MV-4-11 (cell line): Measurements from ENCODE around the gene KRTAP19-2.
"Not testable (repeated sequence)": the region's sequence is repeated elsewhere in the genome, so short reads cannot be mapped to it uniquely, and the experiment has no call there.

ENCODE experiments used
- DNase-seq: peaks from one replicate; lab custom pipeline; 2025; lab: John Stamatoyannopoulos, UW

KRTAP19-2 gene

GRCh38 chr21:30487336-30487735, at the start of gene KRTAP19-2:
Gene KRTAP19-2 (minus strand): TSS chr21:30487436. CDS start chr21:30487348, 88 bp downstream.
- no peak for DNase-seq

GRCh38 chr21:30518876-30519275, 31.6 kb upstream of the KRTAP19-2 start:
- DNase-seq: no peak

- DNase-seq: no peak
These were observed 28.4 kb upstream of the KRTAP19-2 start for GRCh38 chr21:30515681-30516080.

GRCh38 chr21:30505621-30506205, 18.5 kb upstream of the KRTAP19-2 start:
- DNase-seq: not testable (repeated sequence)

- DNase-seq: no peak
These were observed 14.8 kb upstream of the KRTAP19-2 start, which contains the start of gene KRTAP19-5 for GRCh38 chr21:30502041-30502440. Gene KRTAP19-5 (minus strand): TSS chr21:30502141. CDS start chr21:30502090, 51 bp downstream.

GRCh38 chr21:30497065-30497464, 9.8 kb upstream of the KRTAP19-2 start, which contains the start of gene KRTAP19-4:
Gene KRTAP19-4 (minus strand): TSS chr21:30497165. CDS start chr21:30497110, 55 bp downstream.
- DNase-seq: no peak

- no peak for DNase-seq
These were observed 4.8 kb upstream of the KRTAP19-2 start, which contains the start of gene KRTAP19-3 for GRCh38 chr21:30491963-30492428. Gene KRTAP19-3 (minus strand): TSS chr21:30492013. CDS start chr21:30491957, 56 bp downstream.

GRCh38 chr21:30486180-30486579, 1.1 kb downstream of the KRTAP19-2 start:
- no peak for DNase-seq

GRCh38 chr21:30482130-30482529, 5.1 kb downstream of the KRTAP19-2 start:
- DNase-seq: no peak

GRCh38 chr21:30480145-30480544, 7.1 kb downstream of the KRTAP19-2 start, which contains the start of gene KRTAP19-1:
Gene KRTAP19-1 (minus strand): TSS chr21:30480367. CDS start chr21:30480317, 50 bp downstream.
- DNase-seq: no peak

- DNase-seq: no peak
These were observed 8.0 kb downstream of the KRTAP19-2 start for GRCh38 chr21:30479259-30479658.

- no peak for DNase-seq
These were observed 9.2 kb downstream of the KRTAP19-2 start for GRCh38 chr21:30478004-30478403.

GRCh38 chr21:30468900-30469714, 18.1 kb downstream of the KRTAP19-2 start:
- DNase-seq: no peak

GRCh38 chr21:30463713-30464112, 23.5 kb downstream of the KRTAP19-2 start:
- no peak for DNase-seq

- no peak for DNase-seq
These were observed 38.7 kb downstream of the KRTAP19-2 start for GRCh38 chr21:30448514-30448913.

- DNase-seq: no peak
These were observed 40.2 kb downstream of the KRTAP19-2 start for GRCh38 chr21:30447056-30447455.

- DNase-seq: no peak
These were observed 43.0 kb downstream of the KRTAP19-2 start for GRCh38 chr21:30444204-30444603.

- DNase-seq: no peak
These were observed 44.0 kb downstream of the KRTAP19-2 start for GRCh38 chr21:30443226-30443625.

- DNase-seq: no peak
These were observed 47.3 kb downstream of the KRTAP19-2 start, which contains the start of gene KRTAP15-1 for GRCh38 chr21:30439975-30440374. Gene KRTAP15-1 (plus strand): TSS chr21:30440275. CDS start chr21:30440328, 53 bp downstream.
